H1 (cell line): ENCODE data around the gene RNU6-9. TPM values are rescaled to one million over a fixed set of nuclear protein-coding genes. Genes with fewer than 3 reads are reported as not detected.

Source experiments
- CTCF ChIA-PET: fragments of 300-600 bp; sonication (Branson Sonifier 250); formaldehyde crosslinking; loops from one replicate; lab custom pipeline; 2021; ENCODE audit not compliant: partially characterized antibody; lab: Charles Lee
- POLR2A ChIA-PET: fragments of 300-600 bp; sonication (Branson Sonifier 250); formaldehyde crosslinking; loops from one replicate; lab custom pipeline; 2021; ENCODE audit warnings: inconsistent platforms; ENCODE audit not compliant: partially characterized antibody; lab: Charles Lee
- DNase-seq, 2 experiments: peaks; one replicate each; pipeline versions ENCODE4 v3.0.0 to v3.0.0-alpha.2; 2010 to 2022; ENCODE audit warnings: low spot score in 2 of 2, low read depth in 1 of 2, mixed read lengths in 1 of 2
- FAIRE-seq: peaks from 2 replicates; lab custom pipeline; 2011; peaks lifted over from hg19 to GRCh38; lab: Jason Lieb, UNC
- H2AFZ ChIP-seq: 2 replicates; pipeline ENCODE4 v1.8.1; 2012; ENCODE audit warnings: low read length, inconsistent platforms
- H2AK5ac ChIP-seq: 2 replicates; pipeline ENCODE4 v1.6.1; 2013; ENCODE audit warnings: low read depth, low read length
- H2BK120ac ChIP-seq: replicated peaks from 2 replicates; pipeline ENCODE3; 2013; ENCODE audit warnings: low read depth, low read length, inconsistent platforms
- H2BK12ac ChIP-seq: 2 replicates; pipeline ENCODE4 v1.6.1; 2013; ENCODE audit warnings: low read depth, low read length
- H2BK15ac ChIP-seq: 2 replicates; pipeline ENCODE4 v1.6.1; 2013; ENCODE audit warnings: low read length
- H2BK20ac ChIP-seq: 2 replicates; pipeline ENCODE4 v1.6.1; 2013; ENCODE audit warnings: low read length
- H2BK5ac ChIP-seq: 2 replicates; pipeline ENCODE4 v1.6.1; 2013; ENCODE audit warnings: low read depth, low read length
- H3K14ac ChIP-seq: 2 replicates; pipeline ENCODE4 v1.6.1; 2013; ENCODE audit warnings: inconsistent platforms; ENCODE audit not compliant: insufficient read length
- H3K18ac ChIP-seq: 2 replicates; pipeline ENCODE4 v1.6.1; 2013; ENCODE audit warnings: low read length; ENCODE audit errors: extremely low read depth
- H3K23ac ChIP-seq: 2 replicates; pipeline ENCODE4 v1.6.1; 2013; ENCODE audit warnings: inconsistent platforms; ENCODE audit not compliant: insufficient read length
- H3K23me2 ChIP-seq: 2 replicates; pipeline ENCODE4 v1.6.1; 2013; ENCODE audit warnings: low read depth, low read length
- H3K27ac ChIP-seq: 2 replicates; pipeline ENCODE4 v1.6.1; 2011; ENCODE audit warnings: low read depth, low read length, inconsistent platforms
- H3K27me3 ChIP-seq, 4 experiments: replicated peaks in 1 of 4; 1 replicate in 1 of 4; 2 replicates in 3 of 4; pipeline versions ENCODE4 v1.6.1 to v1.8.1; 2011 to 2013; ENCODE audit warnings: low read length in 3 of 4, mild to moderate bottlenecking in 3 of 4, inconsistent platforms in 2 of 4, mixed read lengths in 2 of 4, moderate library complexity in 1 of 4; ENCODE audit not compliant: control insufficient read depth in 3 of 4, insufficient read depth in 3 of 4; ENCODE audit errors: extremely low read depth in 1 of 4
- H3K36me3 ChIP-seq, 4 experiments: 2 replicates each; pipeline versions ENCODE4 v1.6.1 to v1.8.1; 2011 to 2013; ENCODE audit warnings: mild to moderate bottlenecking in 4 of 4, low read length in 3 of 4, moderate library complexity in 2 of 4, control low read depth in 1 of 4, inconsistent platforms in 1 of 4; ENCODE audit not compliant: insufficient read depth in 4 of 4, control insufficient read depth in 2 of 4
- H3K4ac ChIP-seq: replicated peaks from 2 replicates; pipeline ENCODE3; 2013; ENCODE audit warnings: low read length, low read depth, mixed read lengths, inconsistent platforms; ENCODE audit not compliant: insufficient read length
- H3K4me1 ChIP-seq, 4 experiments: replicated peaks in 1 of 4; 1 replicate in 1 of 4; 2 replicates in 3 of 4; pipeline versions ENCODE4 v1.6.1 to v1.8.1; 2011 to 2013; ENCODE audit warnings: low read length in 3 of 4, inconsistent platforms in 2 of 4, mixed read lengths in 1 of 4; ENCODE audit not compliant: insufficient read depth in 4 of 4, control insufficient read depth in 3 of 4
- H3K4me2 ChIP-seq, 2 experiments: 2 replicates each; pipeline versions ENCODE4 v1.6.1 to v1.8.1; 2011 to 2013; ENCODE audit warnings: low read depth in 2 of 2, low read length in 2 of 2, control low read depth in 1 of 2, inconsistent platforms in 1 of 2, mild to moderate bottlenecking in 1 of 2; ENCODE audit not compliant: insufficient read depth in 1 of 2
- H3K4me3 ChIP-seq, 4 experiments: fragments of 200-600, 300-600 bp in 1 of 4; sonication (generic), shearing (Covaris generic), sonication (Bioruptor Twin) in 1 of 4; 2 replicates each; pipeline versions ENCODE4 v1.5.1 to v1.8.1; 2011 to 2016; ENCODE audit warnings: low read length in 4 of 4, low read depth in 3 of 4, control low read depth in 2 of 4, inconsistent platforms in 2 of 4, mild to moderate bottlenecking in 2 of 4, mixed read lengths in 1 of 4, moderate library complexity in 1 of 4; ENCODE audit not compliant: insufficient read depth in 2 of 4; ENCODE audit errors: extremely low read depth in 1 of 4
- H3K56ac ChIP-seq: replicated peaks from 2 replicates; pipeline ENCODE3; 2013; ENCODE audit warnings: low read depth, mild to moderate bottlenecking, mixed read lengths, low read length, inconsistent platforms; ENCODE audit not compliant: insufficient read length
- H3K79me1 ChIP-seq: 2 replicates; pipeline ENCODE4 v1.6.1; 2013; ENCODE audit warnings: low read depth, low read length, control low read depth
- H3K79me2 ChIP-seq, 2 experiments: 2 replicates each; pipeline versions ENCODE4 v1.6.1 to v1.8.1; 2012 to 2013; ENCODE audit warnings: low read length in 2 of 2, mild to moderate bottlenecking in 2 of 2, inconsistent platforms in 1 of 2; ENCODE audit not compliant: insufficient read depth in 2 of 2, control insufficient read depth in 1 of 2
- H3K9ac ChIP-seq, 4 experiments: replicated peaks in 1 of 4; 1 replicate in 1 of 4; 2 replicates in 3 of 4; pipeline versions ENCODE4 v1.6.1 to v1.8.1; 2011 to 2013; ENCODE audit warnings: low read depth in 3 of 4, low read length in 3 of 4, control low read depth in 2 of 4, mild to moderate bottlenecking in 2 of 4, moderate library complexity in 2 of 4, inconsistent platforms in 1 of 4; ENCODE audit errors: extremely low read depth in 1 of 4
- H3K9me3 ChIP-seq, 2 experiments: 2 replicates each; pipeline versions ENCODE4 v1.6.1 to v1.8.1; 2012 to 2013; ENCODE audit warnings: mild to moderate bottlenecking in 2 of 2, moderate library complexity in 2 of 2, control low read depth in 1 of 2, inconsistent platforms in 1 of 2, low read depth in 1 of 2, low read length in 1 of 2, mixed read lengths in 1 of 2; ENCODE audit not compliant: insufficient read depth in 2 of 2
- H4K20me1 ChIP-seq, 2 experiments: replicated peaks in 1 of 2; 2 replicates each; pipeline versions ENCODE3 to v1.8.1; 2011 to 2013; ENCODE audit warnings: inconsistent platforms in 2 of 2, low read length in 2 of 2, mild to moderate bottlenecking in 1 of 2; ENCODE audit not compliant: insufficient read depth in 2 of 2, control insufficient read depth in 1 of 2
- H4K5ac ChIP-seq: 2 replicates; pipeline ENCODE4 v1.6.1; 2013; ENCODE audit warnings: low read length, low read depth, mixed read lengths, inconsistent platforms; ENCODE audit not compliant: insufficient read length
- H4K8ac ChIP-seq: 2 replicates; pipeline ENCODE4 v1.8.0; 2013; ENCODE audit warnings: mild to moderate bottlenecking, moderate library complexity, low read length, inconsistent platforms; ENCODE audit not compliant: insufficient read depth; ENCODE audit errors: extremely low read depth
- H4K91ac ChIP-seq: replicated peaks from 2 replicates; pipeline ENCODE3; 2013; ENCODE audit warnings: low read length, mixed read lengths, inconsistent platforms; ENCODE audit not compliant: insufficient read length
- CBX8 ChIP-seq: fragments of 300-800, 300-1000 bp; sonication (generic); IDR thresholded peaks from 2 replicates; pipeline ENCODE4 v1.7.1; 2016; ENCODE audit warnings: low read depth, low read length, borderline replicate concordance
- MAFK ChIP-seq: IDR thresholded peaks from 2 replicates; pipeline ENCODE4 v1.6.1; 2012; ENCODE audit warnings: low read depth, mild to moderate bottlenecking, improper control_type of control experiment, low read length
- POLR2A ChIP-seq, 2 experiments: IDR thresholded peaks; 1 replicate in 1 of 2; 2 replicates in 1 of 2; pipeline ENCODE4 v1.6.1; 2011; ENCODE audit warnings: low read depth in 2 of 2, low read length in 2 of 2, mild to moderate bottlenecking in 2 of 2; ENCODE audit errors: control extremely low read depth in 1 of 2
- RFX5 ChIP-seq: IDR thresholded peaks from 2 replicates; pipeline ENCODE4 v1.6.1; 2011; ENCODE audit warnings: low read depth, low read length, improper control_type of control experiment, borderline replicate concordance
- USF2 ChIP-seq: IDR thresholded peaks from 2 replicates; pipeline ENCODE4 v1.6.1; 2011; ENCODE audit warnings: low read length, improper control_type of control experiment
- WGBS, 2 experiments: shearing (Covaris generic) in 1 of 2; methylation state at CpG; one replicate each; pipeline versions ENCODE4 v1.1.6 to v1.1.7; 2013 to 2015; ENCODE audit warnings: low lambda C conversion rate in 2 of 2, mixed read lengths in 2 of 2, inconsistent platforms in 1 of 2, low coverage in 1 of 2, missing lambda C conversion rate in 1 of 2; ENCODE audit not compliant: insufficient replicate concordance in 2 of 2, insufficient coverage in 1 of 2, insufficient read length in 1 of 2; ENCODE audit errors: extremely low coverage in 1 of 2, missing lambda C conversion rate in 1 of 2; 5-methylcytosine and 5-hydroxymethylcytosine counted together
- polyA plus RNA-seq, 7 experiments: library from polyadenylated mRNA; depleted of rRNA in 3 of 7; stranded (reverse) in 5 of 7; unstranded in 2 of 7; fragments of >200 nt in 5 of 7; fragments of 200-250 nt in 2 of 7; gene quantifications; 1 replicate in 5 of 7; 2 replicates in 1 of 7; 4 replicates in 1 of 7; pipeline versions ENCODE4 v1.2.1 to v1.2.3, GENCODE V29; 2011 to 2013; ENCODE audit warnings: missing spikeins in 2 of 7, mixed read lengths in 2 of 7
- total RNA-seq: library from RNA; stranded (reverse); fragmentation: NEBNext Ultra II Directional; extraction: Animal tissue kit (Norgen Biotek cat#: 25700); gene quantifications from 2 replicates; pipeline ENCODE4 v1.2.1, GENCODE V29; 2021

The RNU6-9 gene
- total and polyA plus RNA-seq, 2 of the 8 experiments (the other 6 are each of a cell fraction or from before 2014, with no cell fraction given) = not detected

GRCh38 chr19:907183-907853 lies 14.0 kb downstream of the RNU6-9 start:
- WGBS, 2 experiments = 91% methylated on average over 13 of the region's 14 CpGs; no CpG with 5 or more reads in 1 of the 2 experiments

More at GRCh38 chr19:907183-907853, 14.0 kb downstream of the RNU6-9 start:
- no peak overlapping the region for H3K4ac ChIP-seq
- no peak overlapping the region for H2AFZ ChIP-seq
- POLR2A ChIA-PET = interaction anchor here (1.0 to 2.4 kb wide), 5 partner anchors 11 to 109 kb away, joined by 3 to 5 read pairs (median 4); partner anchors contain the start of genes MED16 and RNU6-9
- CTCF ChIA-PET = interaction anchor here (0.7 to 2.2 kb wide), 9 partner anchors 8 to 94 kb away, joined by 3 to 8 read pairs (median 4); partner anchors contain the start of genes MED16 and RNU6-9
- H3K14ac ChIP-seq = no peak overlapping the region
- H3K4me1 ChIP-seq = peaks cover 0 to 3% (median under 1%) of the 10 kb centered on the region in 4 experiments; a peak in 1 of 7 replicates
- FAIRE-seq (no peak), DNase-seq (no peak)
- H4K8ac ChIP-seq = no peak overlapping the region
- H3K9ac ChIP-seq = no peak overlapping the region
- H4K91ac ChIP-seq = no peak overlapping the region
- peaks cover 12% of the 10 kb centered on the region for H3K79me1 ChIP-seq
- no peak overlapping the region for H3K27ac ChIP-seq
- no peak overlapping the region for H4K5ac ChIP-seq
- H2BK5ac ChIP-seq = no peak overlapping the region
- H3K56ac ChIP-seq = no peak overlapping the region
- no peaks in the 10 kb centered on the region for H3K23me2 ChIP-seq
- no peak overlapping the region for H3K18ac ChIP-seq
- H2BK120ac ChIP-seq = no peak overlapping the region
- H3K79me2 ChIP-seq = peaks cover 0 to 46% of the 10 kb centered on the region in 2 experiments
- H2BK20ac ChIP-seq = no peak overlapping the region
- no peak overlapping the region for H2BK15ac ChIP-seq
- H4K20me1 ChIP-seq = peaks cover 14 to 25% of the 10 kb centered on the region in 2 experiments
- no peak overlapping the region for H3K4me2 ChIP-seq
- no peaks in the 10 kb centered on the region for H3K27me3 ChIP-seq
- no peak overlapping the region for H2AK5ac ChIP-seq
- no peak overlapping the region for H3K4me3 ChIP-seq
- no peak overlapping the region for H2BK12ac ChIP-seq
- H3K9me3 ChIP-seq = no peaks in the 10 kb centered on the region
- no peak for TF ChIP-seq POLR2A (IDR thresholded peaks at IDR 0.05; ENCODE audit: control extremely low read depth in 1 of 2, low read depth in 2 of 2, low read length in 2 of 2)
- no peak for TF ChIP-seq CBX8
- TF ChIP-seq RFX5 = no peak
- TF ChIP-seq MAFK = no peak
- no peak for TF ChIP-seq USF2
- H3K36me3 ChIP-seq = peaks cover 0 to 3% (median 0%) of the 10 kb centered on the region in 4 experiments; a peak in 1 of 8 replicates
- H3K23ac ChIP-seq = no peak overlapping the region
